GM12864 (cell line): ENCODE data around the gene PGAM1.

Experiments used
- DNase-seq: peaks from one replicate; pipeline ENCODE4 v3.0.0-alpha.2; 2011; ENCODE audit warnings: low read depth
- H3K4me3 ChIP-seq: 2 replicates; pipeline ENCODE4 v1.5.1; 2011; ENCODE audit warnings: mild to moderate bottlenecking, low read depth, low read length, control low read depth
- CTCF ChIP-seq: IDR thresholded peaks from 2 replicates; pipeline ENCODE4 v1.5.1; 2011; ENCODE audit warnings: low read depth, mild to moderate bottlenecking, moderate library complexity, low read length, control low read depth, inconsistent platforms; ENCODE audit errors: missing control alignments

PGAM1 gene

GRCh38 chr10:97445357-97445721 is 19.3 kb downstream of the PGAM1 start:
- TF ChIP-seq CTCF, result no peak
- peak overlapping the region; percentile 89 for H3K4me3 ChIP-seq
- no peak for DNase-seq

GRCh38 chr10:97445722-97446639 is 20.0 kb downstream of the PGAM1 start, which contains the start of the genes EXOSC1 and ZDHHC16:
Gene EXOSC1, minus strand, starts transcription at chr10:97446006. Its CDS starts 21 bp downstream, at chr10:97445985.
Gene ZDHHC16, plus strand, starts transcription at chr10:97446175. Its CDS starts 5,501 bp downstream, at chr10:97451676.
- peak within 1 kb of the TSS; percentile 89 for H3K4me3 ChIP-seq
- peak; percentile 88 for DNase-seq
- TF ChIP-seq CTCF, result no peak

- DNase-seq, result no peak
- no peak for TF ChIP-seq CTCF
- no peak overlapping the region for H3K4me3 ChIP-seq
Measured at GRCh38 chr10:97450828-97451227, 24.8 kb downstream of the PGAM1 start.

GRCh38 chr10:97451605-97452004 is 25.6 kb downstream of the PGAM1 start:
- TF ChIP-seq CTCF, result no peak

GRCh38 chr10:97452352-97452751 is 26.4 kb downstream of the PGAM1 start:
- no peak overlapping the region for H3K4me3 ChIP-seq
- no peak for TF ChIP-seq CTCF
- DNase-seq, result no peak

More at GRCh38 chr10:97451605-97452004, 25.6 kb downstream of the PGAM1 start:
- DNase-seq, result no peak
- no peak overlapping the region for H3K4me3 ChIP-seq

GRCh38 chr10:97454330-97455036 is 28.5 kb downstream of the PGAM1 start:
- TF ChIP-seq CTCF, result no peak
- no peak for DNase-seq
- no peak overlapping the region for H3K4me3 ChIP-seq
